ENCODE results near the gene TSKS.

The TSKS gene

GRCh38 chr19:49763230-49763629, at the start of gene TSKS:
Gene TSKS (minus strand): TSS chr19:49763306. CDS start chr19:49763247, 59 bp downstream.
- no peak for DNase-seq (ENCODE audit: low read depth in 2 of 2, low spot score in 1 of 2)

GRCh38 chr19:49812452-49812996, 49.4 kb upstream of the TSKS start:
- no peak for DNase-seq (ENCODE audit: low read depth in 2 of 2, low spot score in 1 of 2)

- DNase-seq (ENCODE audit: low read depth in 2 of 2, low spot score in 1 of 2), result no peak
Observed at GRCh38 chr19:49811328-49811727, 48.2 kb upstream of the TSKS start.

GRCh38 chr19:49809941-49810389, 46.9 kb upstream of the TSKS start:
- no peak for DNase-seq (ENCODE audit: low read depth in 2 of 2, low spot score in 1 of 2)

- no peak for DNase-seq (ENCODE audit: low read depth in 2 of 2, low spot score in 1 of 2)
Observed at GRCh38 chr19:49809160-49809940, 46.2 kb upstream of the TSKS start.

GRCh38 chr19:49808711-49809159, 45.6 kb upstream of the TSKS start:
- DNase-seq (ENCODE audit: low read depth in 2 of 2, low spot score in 1 of 2), result peak; percentile 63 to 69

GRCh38 chr19:49807904-49808675, 45.0 kb upstream of the TSKS start:
- DNase-seq (ENCODE audit: low read depth in 2 of 2, low spot score in 1 of 2), result no peak

- DNase-seq (ENCODE audit: low read depth in 2 of 2, low spot score in 1 of 2), result no peak
Observed at GRCh38 chr19:49807058-49807903, 44.2 kb upstream of the TSKS start.

GRCh38 chr19:49806620-49806959, 43.5 kb upstream of the TSKS start:
- no peak for DNase-seq (ENCODE audit: low read depth in 2 of 2, low spot score in 1 of 2)

GRCh38 chr19:49805822-49806619, 42.9 kb upstream of the TSKS start:
- no peak for DNase-seq (ENCODE audit: low read depth in 2 of 2, low spot score in 1 of 2)

GRCh38 chr19:49803529-49803856, 40.4 kb upstream of the TSKS start:
- no peak for DNase-seq (ENCODE audit: low read depth in 2 of 2, low spot score in 1 of 2)

- DNase-seq (ENCODE audit: low read depth in 2 of 2, low spot score in 1 of 2), result no peak
Observed at GRCh38 chr19:49802836-49803528, 39.9 kb upstream of the TSKS start.

GRCh38 chr19:49801966-49802661, 39.0 kb upstream of the TSKS start:
- DNase-seq (ENCODE audit: low read depth in 2 of 2, low spot score in 1 of 2), result no peak

GRCh38 chr19:49801401-49801888, 38.3 kb upstream of the TSKS start:
- DNase-seq (ENCODE audit: low read depth in 2 of 2, low spot score in 1 of 2), result no peak

GRCh38 chr19:49800771-49801170, 37.7 kb upstream of the TSKS start:
- no peak for DNase-seq (ENCODE audit: low read depth in 2 of 2, low spot score in 1 of 2)

- no peak for DNase-seq (ENCODE audit: low read depth in 2 of 2, low spot score in 1 of 2)
Observed at GRCh38 chr19:49799798-49800376, 36.8 kb upstream of the TSKS start.

GRCh38 chr19:49799271-49799797, 36.2 kb upstream of the TSKS start:
- no peak for DNase-seq (ENCODE audit: low read depth in 2 of 2, low spot score in 1 of 2)

GRCh38 chr19:49798574-49798973, 35.5 kb upstream of the TSKS start:
- no peak for DNase-seq (ENCODE audit: low read depth in 2 of 2, low spot score in 1 of 2)
